Endothelial cell of umbilical vein (primary cell): ENCODE results near the gene TOM1L2. TPM values are rescaled to one million over a fixed set of nuclear protein-coding genes. Genes with fewer than 3 reads are reported as not detected.

Experiments
- BruUV-seq: library from RNA; stranded (reverse); fragments of 400-500 nt; replicated peaks from 2 replicates; lab custom pipeline; 2021; lab: Mats Ljungman, UMichigan
- CTCF ChIA-PET: fragments of 300-600, 350-600 bp; sonication (Branson Sonifier 250); formaldehyde crosslinking; loops from one replicate; lab custom pipeline; 2021; ENCODE audit warnings: antibody characterized with exemption, inconsistent platforms; lab: Charles Lee
- POLR2A ChIA-PET: fragments of 300-600, 350-600 bp; sonication (Branson Sonifier 250); formaldehyde crosslinking; loops from one replicate; lab custom pipeline; 2021; ENCODE audit warnings: antibody characterized with exemption, inconsistent platforms; lab: Charles Lee
- DNase-seq: peaks from one replicate; pipeline ENCODE4 v3.0.0-alpha.2; 2011; ENCODE audit warnings: low read depth, low spot score
- FAIRE-seq: peaks from 2 replicates; lab custom pipeline; 2011; peaks lifted over from hg19 to GRCh38; lab: Jason Lieb, UNC
- H2AFZ ChIP-seq: 2 replicates; pipeline ENCODE4 v1.6.0; 2012; ENCODE audit warnings: low read depth, low read length, control low read depth, inconsistent platforms
- H3K27ac ChIP-seq: 2 replicates; pipeline ENCODE4 v1.5.1; 2011; ENCODE audit warnings: low read depth, mild to moderate bottlenecking, control low read depth, low read length, moderate library complexity; ENCODE audit not compliant: insufficient read depth
- H3K27me3 ChIP-seq, 2 experiments: 2 replicates each; pipeline versions ENCODE4 v1.6.0 to v1.6.1; 2011; ENCODE audit warnings: low read length in 2 of 2, mixed read lengths in 1 of 2; ENCODE audit not compliant: control insufficient read depth in 2 of 2, insufficient read depth in 2 of 2
- H3K36me3 ChIP-seq, 2 experiments: 2 replicates in 1 of 2; 3 replicates in 1 of 2; pipeline ENCODE4 v1.5.1; 2011; ENCODE audit warnings: low read length in 2 of 2, mild to moderate bottlenecking in 1 of 2, moderate library complexity in 1 of 2; ENCODE audit not compliant: control insufficient read depth in 2 of 2, insufficient read depth in 2 of 2; ENCODE audit errors: extremely low read depth in 1 of 2
- H3K4me1 ChIP-seq: 3 replicates; pipeline ENCODE4 v1.5.1; 2011; ENCODE audit warnings: mild to moderate bottlenecking, low read length; ENCODE audit not compliant: control insufficient read depth, insufficient read depth; ENCODE audit errors: extremely low read depth
- H3K4me2 ChIP-seq: 2 replicates; pipeline ENCODE4 v1.6.1; 2011; ENCODE audit warnings: low read length, control low read depth, mixed read lengths; ENCODE audit not compliant: insufficient read depth
- H3K4me3 ChIP-seq, 3 experiments: fragments of 200-600 bp in 1 of 3; sonication (generic), shearing (Covaris generic) in 1 of 3; replicated peaks in 1 of 3; 2 replicates each; pipeline ENCODE4 v1.5.1; 2011 to 2016; ENCODE audit warnings: control low read depth in 3 of 3, low read length in 3 of 3, mild to moderate bottlenecking in 2 of 3, inconsistent platforms in 1 of 3, low read depth in 1 of 3, moderate library complexity in 1 of 3; ENCODE audit not compliant: insufficient read depth in 1 of 3
- H3K79me2 ChIP-seq: 2 replicates; pipeline ENCODE4 v1.6.0; 2012; ENCODE audit warnings: low read length, inconsistent platforms; ENCODE audit not compliant: control insufficient read depth, insufficient read depth
- H3K9ac ChIP-seq: replicated peaks from 2 replicates; pipeline ENCODE3; 2011; ENCODE audit warnings: low read length, control low read depth; ENCODE audit not compliant: insufficient read depth; ENCODE audit errors: extremely low read depth
- H3K9me1 ChIP-seq: replicated peaks from 3 replicates; pipeline ENCODE4 v1.6.0; 2011; ENCODE audit warnings: mild to moderate bottlenecking, low read length; ENCODE audit not compliant: control insufficient read depth, insufficient read depth; ENCODE audit errors: extremely low read depth
- H3K9me3 ChIP-seq: replicated peaks from 2 replicates; pipeline ENCODE4 v1.5.1; 2012; ENCODE audit warnings: low read length, inconsistent platforms; ENCODE audit not compliant: control insufficient read depth, insufficient read depth
- H4K20me1 ChIP-seq: replicated peaks from 2 replicates; pipeline ENCODE3; 2011; ENCODE audit warnings: mild to moderate bottlenecking, low read length; ENCODE audit not compliant: control insufficient read depth, insufficient read depth; ENCODE audit errors: extremely low read depth
- EZH2 ChIP-seq: IDR thresholded peaks from 2 replicates; pipeline ENCODE4 v1.6.1; 2012; ENCODE audit warnings: borderline replicate concordance, low read depth, mild to moderate bottlenecking, moderate library complexity, low read length, inconsistent platforms; ENCODE audit not compliant: severe bottlenecking
- GATA2 ChIP-seq: IDR thresholded peaks from 2 replicates; pipeline ENCODE4 v1.7.0; 2011; ENCODE audit warnings: low read depth, mild to moderate bottlenecking, moderate library complexity, mixed read lengths, low read length; ENCODE audit not compliant: insufficient read length, insufficient read depth
- JUN ChIP-seq: IDR thresholded peaks from 2 replicates; pipeline ENCODE4 v1.6.1; 2011; ENCODE audit warnings: borderline replicate concordance, low read depth; ENCODE audit not compliant: insufficient read length, insufficient read depth
- MYC ChIP-seq: IDR thresholded peaks from one replicate; pipeline ENCODE4 v1.6.1; 2011; ENCODE audit warnings: mild to moderate bottlenecking, low read depth, low read length
- POLR2A ChIP-seq: IDR thresholded peaks from 2 replicates; pipeline ENCODE4 v1.6.1; 2012; ENCODE audit warnings: low read depth, mild to moderate bottlenecking, control low read depth, low read length
- POLR2AphosphoS5 ChIP-seq: IDR thresholded peaks from 2 replicates; pipeline ENCODE4 v1.6.1; 2012; ENCODE audit warnings: low read depth, mild to moderate bottlenecking, control low read depth, low read length, moderate library complexity; ENCODE audit not compliant: insufficient read depth
- dilution Hi-C: fragments of 300-500 bp; cut with MboI; formaldehyde crosslinking; loops from one replicate; pipeline ENCODE4 v1.15.0; 2019; ENCODE audit warnings: low sequenced_read_pairs; ENCODE audit not compliant: extremely low pct_ligation_motif_present
- intact Hi-C: fragments of 100-400 bp; cut with micrococcal nuclease; formaldehyde crosslinking; loops from one replicate; pipeline ENCODE4 v1.10.0; 2022
- polyA plus RNA-seq, 4 experiments: library from polyadenylated mRNA; depleted of rRNA in 3 of 4; stranded (reverse) in 3 of 4; unstranded in 1 of 4; fragments of >200 nt; gene quantifications; 2 replicates each; pipeline versions ENCODE4 v1.2.1 to v1.2.3, GENCODE V29; 2011 to 2012; ENCODE audit warnings: missing spikeins in 1 of 4
- total RNA-seq: library from RNA; stranded (reverse); gene quantifications from 2 replicates; pipeline ENCODE4 v1.2.3, GENCODE V29; 2021
- TF ChIP-seq, protein P1 (sequence below): IDR thresholded peaks from 2 replicates; pipeline ENCODE4 v1.6.1; 2011; ENCODE audit not compliant: insufficient read depth, insufficient read length
- TF ChIP-seq, protein P2 (sequence below), 2 donors: IDR thresholded peaks; 1 replicate in 1 of 2; 2 replicates in 1 of 2; pipeline ENCODE4 v1.5.1; 2011; ENCODE audit warnings: low read length in 2 of 2, mild to moderate bottlenecking in 2 of 2, moderate library complexity in 2 of 2, control low read depth in 1 of 2, inconsistent platforms in 1 of 2, low read depth in 1 of 2; ENCODE audit not compliant: insufficient read depth in 1 of 2; ENCODE audit errors: extremely low read depth in 1 of 2

The TOM1L2 gene
- total and polyA plus RNA-seq, 2 donors (not counting 3 experiments of a cell fraction or from before 2014, with no cell fraction given), result 31.7 to 37.6 TPM

DNA sequence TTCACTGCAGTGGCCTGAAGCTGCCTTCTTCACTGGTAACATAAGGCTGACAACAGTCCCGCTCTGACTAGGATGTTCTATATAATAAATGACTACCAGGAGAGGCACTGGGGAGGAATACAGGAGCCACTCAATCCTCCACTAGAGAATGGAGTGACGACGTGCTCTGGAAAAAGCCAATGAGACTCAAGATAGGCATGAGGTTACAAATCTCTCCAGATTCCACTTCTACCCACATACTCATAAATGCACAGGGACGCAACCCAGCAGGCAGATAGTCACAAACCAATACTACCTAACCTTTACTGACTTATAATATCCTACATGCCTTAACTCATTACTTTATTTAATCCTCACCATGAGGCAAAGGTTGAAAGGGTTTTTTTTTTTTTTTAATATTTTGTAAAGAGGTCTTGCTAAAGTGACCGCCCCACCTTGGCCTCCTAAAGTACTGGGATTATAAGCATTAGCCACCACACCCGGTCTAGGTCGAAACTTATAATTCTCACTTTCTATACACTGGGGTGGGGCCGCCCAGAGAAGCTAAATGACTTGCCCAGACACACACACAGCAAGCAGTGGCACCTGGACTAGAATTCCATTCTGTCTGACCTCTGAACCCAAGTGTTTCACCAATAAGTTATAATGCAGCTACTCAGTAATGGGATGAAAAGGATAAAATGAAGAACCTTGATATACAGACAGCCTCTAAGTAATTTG lies 33.7 kb downstream of the TOM1L2 start:
- H3K79me2 ChIP-seq, result peaks cover 8% of the 10 kb centered on the region
- H3K9ac ChIP-seq, result no peak overlapping the region
- H3K4me2 ChIP-seq, result no peak overlapping the region
- FAIRE-seq (no peak), DNase-seq (no peak)
- no TSS peak for BruUV-seq
- H3K9me1 ChIP-seq, result no peaks in the 10 kb centered on the region
- H2AFZ ChIP-seq, result no peak overlapping the region
- CTCF ChIA-PET, result no interaction called here
- no peaks in the 10 kb centered on the region for H3K27me3 ChIP-seq
- intact Hi-C loops (no loop called here), dilution Hi-C loops (no loop called here)
- no peaks in the 10 kb centered on the region for H3K9me3 ChIP-seq
- TF ChIP-seq, protein P1, sequence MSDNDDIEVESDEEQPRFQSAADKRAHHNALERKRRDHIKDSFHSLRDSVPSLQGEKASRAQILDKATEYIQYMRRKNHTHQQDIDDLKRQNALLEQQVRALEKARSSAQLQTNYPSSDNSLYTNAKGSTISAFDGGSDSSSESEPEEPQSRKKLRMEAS, result no peak
- TF ChIP-seq POLR2A, result no peak
- POLR2A ChIA-PET, result no interaction called here
- no peak overlapping the region for H3K27ac ChIP-seq
- no peaks in the 10 kb centered on the region for H4K20me1 ChIP-seq
- H3K4me1 ChIP-seq, result peaks cover 34% of the 10 kb centered on the region
- no peaks in the 10 kb centered on the region for H3K36me3 ChIP-seq
- no peak overlapping the region for H3K4me3 ChIP-seq

DNA sequence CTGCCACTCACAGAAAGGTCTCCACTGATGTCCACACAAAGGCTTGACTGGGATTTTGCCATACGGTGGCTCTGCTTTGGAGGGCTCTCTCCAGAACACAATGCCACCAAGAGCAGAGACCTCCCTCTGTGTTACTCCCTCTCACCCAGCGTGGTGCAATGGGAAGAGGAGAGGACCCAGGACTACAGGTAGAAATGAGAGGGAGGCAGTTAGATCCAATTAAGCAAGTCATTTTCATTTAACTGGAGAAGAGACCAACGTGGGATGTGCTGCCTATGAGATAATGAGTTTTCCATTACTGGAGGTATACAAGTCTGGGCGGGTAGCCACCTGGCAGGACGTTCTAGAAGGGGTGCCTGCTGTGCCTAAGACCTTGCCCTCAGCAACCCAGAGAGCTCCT lies 34.2 kb downstream of the TOM1L2 start:
- FAIRE-seq (no peak), DNase-seq (no peak)
- Histone ChIP-seq H3K79me2 (peaks cover 8% of the 10 kb centered on the region), H3K9ac (no peak overlapping the region), H3K9me1 (no peaks in the 10 kb centered on the region), H3K4me3 (no peak overlapping the region), H3K27me3 (no peaks in the 10 kb centered on the region), H3K4me2 (no peak overlapping the region), H3K4me1 (peaks cover 28% of the 10 kb centered on the region), H4K20me1 (no peaks in the 10 kb centered on the region), H3K36me3 (no peaks in the 10 kb centered on the region), H2AFZ (no peak overlapping the region), H3K9me3 (no peaks in the 10 kb centered on the region), H3K27ac (no peak overlapping the region)
- CTCF ChIA-PET, result no interaction called here
- dilution Hi-C loops, result no loop called here
- TF ChIP-seq, protein P1, result no peak
- no peak for TF ChIP-seq POLR2AphosphoS5
- no peak for TF ChIP-seq GATA2
- TF ChIP-seq JUN, result no peak
- no peak for TF ChIP-seq EZH2
- TF ChIP-seq, protein P2, sequence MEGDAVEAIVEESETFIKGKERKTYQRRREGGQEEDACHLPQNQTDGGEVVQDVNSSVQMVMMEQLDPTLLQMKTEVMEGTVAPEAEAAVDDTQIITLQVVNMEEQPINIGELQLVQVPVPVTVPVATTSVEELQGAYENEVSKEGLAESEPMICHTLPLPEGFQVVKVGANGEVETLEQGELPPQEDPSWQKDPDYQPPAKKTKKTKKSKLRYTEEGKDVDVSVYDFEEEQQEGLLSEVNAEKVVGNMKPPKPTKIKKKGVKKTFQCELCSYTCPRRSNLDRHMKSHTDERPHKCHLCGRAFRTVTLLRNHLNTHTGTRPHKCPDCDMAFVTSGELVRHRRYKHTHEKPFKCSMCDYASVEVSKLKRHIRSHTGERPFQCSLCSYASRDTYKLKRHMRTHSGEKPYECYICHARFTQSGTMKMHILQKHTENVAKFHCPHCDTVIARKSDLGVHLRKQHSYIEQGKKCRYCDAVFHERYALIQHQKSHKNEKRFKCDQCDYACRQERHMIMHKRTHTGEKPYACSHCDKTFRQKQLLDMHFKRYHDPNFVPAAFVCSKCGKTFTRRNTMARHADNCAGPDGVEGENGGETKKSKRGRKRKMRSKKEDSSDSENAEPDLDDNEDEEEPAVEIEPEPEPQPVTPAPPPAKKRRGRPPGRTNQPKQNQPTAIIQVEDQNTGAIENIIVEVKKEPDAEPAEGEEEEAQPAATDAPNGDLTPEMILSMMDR (IDR thresholded peaks at IDR 0.05; ENCODE audit: extremely low read depth in 1 of 2, insufficient read depth in 1 of 2, low read depth in 1 of 2, low read length in 2 of 2), result no peak
- no peak for TF ChIP-seq MYC
- POLR2A ChIA-PET, result no interaction called here
- BruUV-seq, result no TSS peak
- intact Hi-C loops, result no loop called here
